NOMO-1 treated with DMSO at 0.1 percent for 48 hours (cell line): ENCODE results near the gene SP110.
"Not testable (repeated sequence)": the region's sequence is repeated elsewhere in the genome, so short reads cannot be mapped to it uniquely, and the experiment has no call there.

Experiments
- DNase-seq: peaks from one replicate; lab custom pipeline; 2025; ENCODE audit not compliant: unreplicated experiment; lab: John Stamatoyannopoulos, UW

SP110 gene

DNA sequence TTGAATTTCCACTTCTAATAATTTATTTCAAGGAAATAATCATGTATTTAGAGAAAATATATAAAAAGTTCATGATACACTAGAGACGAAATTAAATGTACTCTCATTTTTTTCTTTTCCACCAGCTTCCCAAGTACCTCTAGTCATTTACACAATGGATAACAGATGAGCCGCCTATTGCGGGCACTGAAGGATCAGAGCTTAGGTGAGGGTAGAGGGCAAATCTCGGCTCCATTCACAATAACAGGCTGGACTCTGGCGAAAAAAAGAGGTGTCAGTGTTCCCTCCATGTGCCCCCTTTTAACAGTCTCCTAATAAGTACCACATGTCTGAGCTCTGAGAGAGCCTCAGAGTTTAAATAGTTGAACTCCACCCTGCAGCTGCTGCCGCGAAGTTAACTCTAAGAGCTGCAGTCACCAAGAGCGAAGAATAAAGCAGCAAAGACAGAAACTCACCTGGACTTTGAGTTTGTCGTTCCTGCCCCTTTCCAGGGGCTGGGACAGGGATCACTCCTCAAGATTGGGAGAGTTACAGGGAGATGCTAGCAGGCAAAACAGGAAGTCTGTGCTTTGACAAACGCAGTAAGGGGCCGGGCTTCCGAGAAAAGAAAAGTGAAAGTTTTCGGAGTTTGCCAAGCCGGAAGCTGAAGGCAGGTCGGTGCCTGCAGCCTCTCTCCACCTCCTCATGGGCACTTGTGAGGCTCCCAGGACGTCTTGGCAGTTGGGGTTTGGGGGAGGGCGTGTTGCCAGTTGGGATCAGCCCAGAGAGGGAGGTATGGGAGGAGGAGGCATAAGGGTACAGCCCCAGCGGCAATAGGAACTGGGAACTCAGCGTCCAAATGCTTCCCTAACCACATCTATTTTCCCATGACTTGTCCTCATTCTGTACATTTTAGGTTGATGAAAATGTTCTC lies at the start of gene SP110:
Gene SP110 (minus strand): TSS at position 566 of the 913 bp plus-strand sequence. CDS start 3,057 bp downstream, outside the sequence.
- peak; percentile 91 for DNase-seq

DNA sequence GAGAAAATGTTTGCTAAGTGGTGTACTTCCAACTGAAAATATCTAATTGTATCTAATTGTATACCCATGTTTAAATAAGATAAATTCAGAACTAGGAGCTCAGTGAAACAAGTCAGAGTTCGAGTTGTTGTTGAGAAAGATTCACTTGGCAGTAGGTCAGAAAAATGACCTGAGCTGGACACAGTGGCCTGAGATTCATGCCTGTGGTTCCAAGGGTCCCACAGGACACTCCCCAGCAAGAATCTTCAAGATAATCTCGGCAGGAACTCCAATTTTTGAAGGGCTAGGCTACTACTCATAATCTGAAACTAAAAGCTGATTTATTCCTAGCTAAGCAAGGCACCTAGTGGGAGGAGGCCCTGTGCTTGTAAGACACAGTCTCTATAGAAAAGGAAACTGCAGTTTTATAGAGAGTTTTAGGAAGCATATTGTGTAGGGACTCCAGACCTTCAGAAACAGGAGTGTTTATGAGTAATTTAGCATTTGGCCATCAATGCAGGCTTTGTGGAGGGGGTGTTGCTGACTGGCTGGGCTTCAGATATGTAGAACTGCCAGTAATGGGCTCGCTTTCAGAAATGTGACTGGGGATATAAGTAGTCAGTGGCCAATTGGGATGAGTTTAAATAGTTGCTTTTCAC lies 48.9 kb upstream of the SP110 start:
- DNase-seq: no peak

DNA sequence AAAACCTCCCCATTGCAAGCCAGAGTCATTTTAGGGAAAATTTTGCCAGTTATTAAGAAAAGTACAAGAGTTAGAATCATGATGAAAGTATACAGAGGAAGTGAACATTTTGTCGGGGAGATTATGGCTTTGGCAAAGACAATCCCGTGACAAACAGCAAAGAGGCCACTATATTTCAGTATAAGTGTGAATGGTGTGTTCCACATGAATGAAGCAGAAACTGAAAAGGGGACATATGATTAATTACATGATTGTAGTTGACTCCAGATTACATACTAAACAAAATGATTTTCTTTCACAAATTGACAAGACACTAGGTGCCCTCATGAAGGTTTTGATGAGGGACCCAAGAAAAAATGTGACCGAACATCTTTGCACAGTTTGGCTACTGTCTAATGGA lies 47.8 kb upstream of the SP110 start:
- DNase-seq: no peak

DNA sequence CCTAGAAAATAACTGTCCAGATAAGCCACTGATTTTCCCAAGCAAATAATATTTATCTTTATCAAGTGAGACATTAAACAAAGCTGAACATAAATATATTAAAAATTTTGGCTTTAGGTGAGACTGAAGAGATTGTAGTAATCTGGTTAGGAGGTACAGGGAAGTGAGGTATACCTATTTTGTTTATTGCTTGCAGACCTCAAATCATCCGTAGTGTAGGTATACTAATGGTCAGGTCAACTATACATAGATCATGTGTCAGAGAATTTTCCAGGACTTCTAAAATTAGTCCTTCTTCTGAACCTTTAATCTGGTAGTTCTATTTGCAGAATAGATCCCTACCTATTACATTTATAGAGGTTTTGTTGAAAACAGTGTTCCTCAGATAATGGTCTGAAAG lies 47.3 kb upstream of the SP110 start:
- no peak for DNase-seq

DNA sequence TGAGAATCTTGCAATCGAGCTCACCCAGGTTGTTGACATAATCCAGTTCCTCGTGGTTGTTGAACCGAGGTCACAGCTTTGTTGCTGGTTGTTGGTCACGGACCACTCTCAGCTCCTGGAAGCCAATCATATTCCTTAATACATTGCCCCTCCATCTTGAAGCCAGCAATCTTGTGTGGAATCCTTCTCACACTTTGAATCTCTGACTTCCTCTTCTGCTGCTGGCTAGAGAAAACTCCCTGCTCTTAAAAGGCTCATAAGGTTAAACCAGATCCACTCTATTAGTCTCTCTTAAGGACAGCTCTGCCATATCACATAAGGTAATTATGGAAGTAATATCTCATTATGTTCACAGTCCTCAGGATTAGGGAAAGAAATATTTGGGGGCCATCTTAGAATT lies 46.9 kb upstream of the SP110 start:
- no peak for DNase-seq

DNA sequence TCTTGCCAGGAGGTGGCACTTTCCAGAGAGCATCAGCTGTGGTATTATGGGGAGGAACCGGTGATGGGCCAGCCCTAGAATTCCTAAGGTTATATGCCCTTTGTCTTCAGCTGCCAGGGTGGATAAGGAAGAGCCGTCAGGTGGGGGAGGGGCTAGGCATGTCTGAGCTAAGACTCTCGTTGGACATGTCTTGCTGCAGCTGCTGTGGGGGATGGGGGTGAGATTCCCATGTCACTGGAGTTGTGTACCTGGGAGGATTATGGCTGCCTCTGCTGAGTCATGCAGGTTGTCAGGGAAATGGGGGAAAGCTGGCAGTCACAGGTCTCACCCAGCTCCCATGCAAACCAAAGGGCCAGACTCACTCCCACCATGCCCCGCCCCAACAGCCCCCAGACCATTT lies 45.2 kb upstream of the SP110 start:
- not testable (repeated sequence) for DNase-seq

DNA sequence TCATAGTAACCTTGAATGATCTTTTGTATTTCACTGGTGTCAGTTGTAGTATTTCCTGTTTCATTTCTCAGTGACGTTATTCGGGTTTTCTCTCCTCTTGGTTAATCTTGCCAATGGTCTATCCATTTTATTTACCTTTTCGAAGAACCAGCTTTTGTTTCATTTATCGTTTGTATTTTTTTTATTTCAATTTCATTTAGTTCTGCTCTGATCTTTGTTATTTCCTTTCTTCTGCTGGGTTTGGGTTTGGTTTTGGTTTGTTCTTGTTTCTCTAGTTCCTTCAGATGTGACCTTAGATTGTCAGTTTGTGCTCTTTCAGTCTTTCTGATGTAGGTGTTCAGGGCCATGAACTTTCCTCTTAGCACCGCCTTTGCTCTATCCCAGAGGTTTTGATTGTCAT lies 42.5 kb upstream of the SP110 start:
- DNase-seq: no peak

DNA sequence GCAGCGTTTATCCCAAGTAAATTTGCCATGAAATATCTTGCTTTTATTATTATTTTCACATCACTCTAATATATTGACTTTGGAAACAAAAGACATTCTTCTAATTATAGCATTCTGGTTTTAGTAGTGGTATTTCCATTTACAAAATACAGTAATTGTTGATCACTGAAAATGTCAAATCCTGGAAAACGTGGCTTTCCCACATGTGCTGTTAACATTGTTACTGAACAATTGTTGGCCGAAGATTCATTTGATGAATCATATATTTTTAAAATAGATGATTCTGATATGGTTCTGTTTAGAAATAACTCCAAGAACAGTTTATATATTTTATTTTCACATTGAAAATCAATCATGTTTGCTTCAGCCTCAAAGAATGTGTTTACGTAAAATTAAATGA lies 38.7 kb upstream of the SP110 start:
- no peak for DNase-seq

DNA sequence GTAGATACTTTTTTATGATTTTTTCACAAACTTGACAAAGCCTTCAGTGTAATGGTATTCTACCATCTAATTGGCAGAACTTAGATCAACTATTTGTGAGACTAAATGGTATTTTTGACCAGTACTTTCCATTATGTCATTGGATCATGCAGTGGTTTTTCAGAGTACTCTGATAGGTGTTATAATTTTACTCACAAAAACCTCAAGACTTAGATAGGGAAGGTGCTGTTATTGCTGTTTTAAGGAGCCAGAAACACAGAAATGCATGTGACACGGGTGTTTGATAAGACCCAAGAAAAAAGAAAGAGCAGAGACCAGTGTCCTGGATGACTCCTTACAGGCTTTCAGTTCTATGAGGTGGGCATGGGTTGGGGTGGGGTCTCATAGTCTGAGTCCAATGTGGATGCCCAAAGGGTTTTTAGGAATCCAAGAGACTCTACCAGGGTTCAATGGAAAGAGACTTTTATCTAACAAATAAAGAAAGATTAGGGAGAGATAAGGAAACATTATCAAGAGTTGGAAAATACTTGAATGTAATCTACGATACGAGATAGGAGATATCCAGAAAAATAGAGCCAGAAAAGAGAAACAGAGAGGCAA lies 37.0 kb upstream of the SP110 start:
- no peak for DNase-seq

DNA sequence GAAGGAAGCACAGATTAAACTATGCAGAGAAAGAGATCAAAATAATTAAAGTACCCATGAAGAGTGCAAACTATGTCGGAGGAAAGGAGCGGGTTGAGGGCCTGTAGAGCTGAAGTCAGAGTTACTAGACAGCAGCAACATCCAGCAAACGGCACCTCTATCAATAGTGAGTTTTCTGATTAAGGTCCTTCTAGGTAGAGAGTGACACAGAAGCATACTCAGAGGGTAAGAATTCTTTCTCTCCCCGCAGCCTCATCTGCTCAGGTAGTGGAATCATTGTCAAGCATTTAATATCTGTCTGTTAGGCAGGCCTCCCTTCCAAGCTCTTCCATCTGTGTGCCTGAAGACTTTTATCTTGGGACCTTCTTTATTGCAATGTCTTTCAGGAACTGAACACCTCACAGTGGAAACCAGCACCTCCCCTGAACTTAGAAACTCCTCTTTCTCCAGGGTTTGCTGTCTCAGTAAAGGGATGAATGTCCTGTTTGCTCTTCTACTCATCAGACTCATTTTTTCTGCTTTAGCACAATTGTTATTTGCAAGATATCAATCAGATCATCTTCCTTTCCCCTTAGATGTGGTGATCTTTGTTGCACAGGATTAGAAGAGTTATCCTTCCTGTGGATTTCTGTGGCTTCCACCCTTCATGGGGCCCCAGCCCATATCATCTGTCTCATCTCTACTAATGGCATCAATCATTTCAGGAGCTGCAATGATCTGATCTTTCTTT lies 34.5 kb upstream of the SP110 start:
- no peak for DNase-seq

DNA sequence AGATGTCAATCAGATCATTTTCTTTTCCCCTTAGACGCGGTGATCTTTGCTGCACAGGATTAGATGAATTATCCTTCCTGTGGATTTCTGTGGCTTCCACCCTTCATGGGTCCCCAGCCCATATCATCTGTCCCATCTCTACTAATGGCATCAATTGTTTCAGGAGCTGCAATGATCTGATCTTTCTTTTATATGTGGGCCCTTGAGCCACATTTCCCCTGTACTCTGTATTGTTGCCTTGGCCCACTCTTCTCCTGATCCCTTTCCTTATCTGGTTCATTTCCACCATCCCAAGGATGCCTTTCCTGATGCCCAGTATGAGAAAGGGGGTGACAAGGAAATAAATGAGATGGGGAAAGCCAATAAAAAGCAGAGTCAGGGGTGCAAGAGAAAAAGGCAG lies 30.4 kb upstream of the SP110 start:
- DNase-seq: no peak

DNA sequence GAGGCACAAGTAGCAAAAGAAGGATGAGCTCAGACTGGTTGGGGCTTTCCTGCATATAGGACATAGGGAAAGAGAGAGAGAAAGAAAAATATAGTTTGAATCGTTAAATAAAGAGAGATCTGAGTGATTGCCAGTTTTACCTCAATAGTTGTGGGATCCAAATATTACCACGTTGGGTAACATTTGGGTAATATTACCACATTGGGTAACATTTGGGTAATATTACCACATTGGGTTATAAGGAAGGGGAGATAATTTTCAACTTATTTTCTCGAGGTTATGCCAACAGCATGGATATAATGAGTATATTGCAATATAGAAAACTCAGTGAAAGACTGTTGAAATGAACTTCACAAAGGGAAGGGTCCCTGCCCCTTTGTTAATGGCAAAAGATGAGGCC lies 26.4 kb upstream of the SP110 start:
- peak; percentile 36 for DNase-seq

DNA sequence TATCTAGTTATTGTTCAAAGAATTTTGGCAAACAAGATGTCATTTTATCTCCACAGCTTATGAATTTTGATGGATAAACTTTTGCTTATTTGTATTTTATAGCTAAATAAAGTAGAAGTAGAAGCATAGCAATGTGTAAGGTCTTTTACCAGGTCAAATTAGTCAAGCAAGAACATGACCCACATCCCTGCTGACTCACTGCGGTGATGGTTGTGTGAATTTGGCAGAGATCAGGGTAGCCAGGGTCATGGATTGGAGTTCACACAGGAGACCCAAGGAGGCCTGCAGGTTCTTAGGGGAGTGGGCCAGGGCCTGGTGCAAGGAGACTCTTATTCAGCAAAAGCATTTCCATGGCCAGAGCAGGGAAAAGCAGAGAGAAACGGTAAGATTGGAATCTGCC lies 24.4 kb upstream of the SP110 start:
- no peak for DNase-seq

DNA sequence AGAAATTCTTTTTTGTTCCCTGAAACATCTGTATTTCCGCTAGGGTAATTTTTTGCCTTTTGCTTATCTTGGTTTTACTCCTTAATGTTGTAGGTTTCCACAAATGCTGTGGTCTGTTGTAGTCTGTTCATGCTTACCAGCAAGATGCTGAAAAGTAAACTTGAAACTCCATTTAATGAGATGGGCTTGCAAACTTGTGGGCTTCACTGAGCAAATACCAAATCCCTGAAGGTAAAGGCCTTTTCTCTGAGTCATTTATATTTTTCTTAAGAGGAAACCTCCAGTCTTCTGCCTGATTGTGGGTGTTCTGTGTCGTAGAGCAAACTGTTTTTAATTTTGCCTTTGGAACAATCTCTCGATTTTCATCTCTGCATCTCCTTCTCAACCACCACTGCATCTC lies 15.1 kb upstream of the SP110 start:
- DNase-seq: no peak

DNA sequence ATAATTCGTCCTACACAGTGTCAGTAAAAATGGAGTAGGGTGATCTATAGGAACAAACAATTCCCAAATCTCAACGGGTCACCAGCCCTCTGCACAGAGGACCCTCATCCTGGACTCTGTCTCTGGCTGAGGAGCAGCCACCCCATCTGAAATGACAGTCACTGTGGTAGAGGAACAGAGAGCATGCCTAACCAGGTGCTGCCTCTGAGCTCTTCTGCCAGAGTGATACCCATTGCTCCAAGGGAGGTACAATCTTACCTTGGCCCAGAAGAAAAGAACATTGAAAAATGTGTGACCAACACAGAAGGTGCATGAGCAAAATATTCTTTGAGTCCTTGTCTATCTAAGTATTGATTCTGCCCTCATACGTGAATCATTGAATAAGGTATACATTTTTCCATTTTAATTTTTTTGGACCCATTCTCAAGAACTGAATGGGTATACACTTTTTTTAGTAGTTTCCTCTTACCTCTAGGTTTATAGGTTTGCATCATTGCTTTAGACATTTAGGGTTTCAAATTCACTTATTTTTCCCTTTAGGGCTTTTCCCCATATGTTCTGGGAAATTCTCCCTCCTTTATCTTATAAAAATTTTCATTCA lies 14.4 kb upstream of the SP110 start:
- DNase-seq: no peak

DNA sequence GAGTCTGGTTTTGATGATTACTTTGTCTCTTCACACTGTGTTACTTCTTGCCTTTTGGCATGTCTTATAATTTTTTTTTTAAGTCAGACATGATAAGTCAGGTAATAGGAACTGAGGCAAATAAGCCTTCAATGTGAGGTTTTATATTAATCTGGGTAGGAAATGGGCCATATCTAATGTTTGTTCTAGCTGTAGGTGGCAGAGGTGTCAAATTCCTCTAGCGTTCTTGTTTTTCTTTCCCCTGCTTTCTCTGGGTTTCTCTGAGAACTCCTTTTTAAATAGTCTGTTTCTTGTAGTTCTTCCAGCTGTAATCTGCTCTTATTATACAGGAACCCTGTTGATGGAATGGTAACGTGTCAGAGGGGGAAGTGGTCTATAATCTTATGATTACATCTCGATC lies 11.5 kb upstream of the SP110 start:
- no peak for DNase-seq

DNA sequence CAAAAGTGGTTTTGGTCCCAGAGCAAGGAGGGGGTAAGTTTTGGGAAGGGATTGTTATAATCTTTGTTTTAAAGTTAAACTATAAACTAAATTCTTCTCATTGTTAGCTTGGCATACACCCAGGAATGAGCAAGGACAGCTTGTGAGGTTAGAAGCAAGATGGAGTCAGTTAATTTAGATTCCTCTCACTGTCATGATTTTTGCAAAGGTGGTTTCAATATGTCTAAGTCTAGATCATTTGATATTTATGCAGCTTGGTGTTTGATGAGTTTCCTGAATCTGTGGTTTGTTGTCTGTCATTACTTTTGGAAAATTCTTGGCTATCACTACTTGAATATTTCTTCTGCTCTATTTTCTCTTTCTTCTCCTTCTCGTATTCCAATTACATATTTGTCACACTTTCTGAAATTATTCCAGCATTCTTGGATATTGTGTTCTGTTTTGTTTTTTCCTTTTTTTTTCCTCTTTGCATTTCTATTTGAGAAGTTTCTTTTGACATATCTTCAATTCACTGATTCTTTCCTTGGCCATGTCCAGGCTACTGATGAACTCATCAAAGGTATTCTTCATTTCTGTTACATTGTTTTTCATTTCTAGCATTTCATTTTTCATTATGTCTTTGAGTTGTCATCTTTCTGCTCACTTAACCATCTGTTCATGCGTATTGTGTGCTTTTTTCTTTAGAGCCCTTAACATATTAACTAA lies 10.9 kb upstream of the SP110 start:
- DNase-seq: no peak

DNA sequence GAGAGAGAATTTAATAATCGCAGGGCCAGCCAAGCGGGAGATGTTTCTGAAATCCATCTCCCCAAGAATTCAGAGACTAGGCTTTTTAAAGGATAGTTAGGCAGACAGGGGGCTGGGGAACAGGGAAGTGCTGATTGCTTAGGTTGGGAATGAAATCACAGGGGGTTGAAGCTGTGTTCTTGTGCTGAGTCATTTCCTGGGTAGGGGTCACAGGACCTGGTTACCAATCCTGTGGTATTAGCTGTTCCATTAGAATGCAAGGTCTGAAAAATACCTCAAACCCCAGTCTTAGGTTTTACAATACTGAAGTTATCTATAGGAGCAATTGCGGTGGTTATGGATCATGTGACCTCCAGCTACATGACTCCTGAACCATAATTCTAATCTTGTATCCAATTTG lies 10.3 kb upstream of the SP110 start:
- no peak for DNase-seq

DNA sequence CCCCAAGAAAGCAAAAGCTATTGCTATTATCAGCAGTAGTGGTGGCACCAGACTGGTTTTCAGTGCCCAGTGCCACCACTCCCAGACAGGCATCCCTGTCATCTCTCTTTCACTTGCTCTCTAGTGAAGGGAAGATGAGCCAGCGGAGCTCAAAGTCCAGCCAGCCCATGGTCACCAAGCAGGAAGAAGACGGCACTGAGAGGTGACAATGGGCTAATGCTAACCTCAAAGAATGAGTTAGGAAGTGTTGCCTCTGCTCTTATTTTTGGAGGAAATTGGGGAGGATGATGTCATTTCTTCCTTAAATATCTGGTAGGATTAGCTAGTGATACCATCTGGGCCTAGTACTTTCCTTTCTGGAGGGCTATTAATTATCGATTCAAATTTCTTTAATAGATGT lies 7.4 kb upstream of the SP110 start:
- DNase-seq: no peak

DNA sequence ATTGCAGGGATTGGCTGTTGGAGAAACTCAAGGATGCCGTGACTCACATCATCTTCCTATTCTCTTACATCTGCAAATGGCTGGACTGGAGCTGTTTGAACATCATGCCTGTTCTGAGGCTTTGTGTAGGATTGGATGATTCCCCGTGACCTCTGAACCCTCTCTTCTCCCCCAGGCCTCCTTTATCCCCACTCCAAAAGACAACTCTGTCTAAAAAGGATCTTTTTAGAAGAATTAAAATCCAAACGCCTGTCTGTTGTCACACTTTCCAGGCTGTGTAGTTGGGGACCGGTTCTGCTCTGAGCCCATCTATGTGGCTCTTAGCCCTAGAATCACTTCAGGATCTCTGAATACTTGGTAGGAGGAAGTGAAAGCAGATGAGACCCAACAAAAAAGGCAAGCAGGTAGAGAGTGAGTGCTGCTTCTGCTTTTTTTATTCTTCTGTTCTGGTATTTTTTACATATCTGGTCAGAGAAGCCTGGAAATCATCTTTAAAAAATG lies 6.3 kb upstream of the SP110 start:
- DNase-seq: peak; percentile 89
